CD4-positive, alpha-beta T cell (primary cell): ENCODE data around the gene TBC1D26. TPM values are rescaled to one million over a fixed set of nuclear protein-coding genes. Genes with fewer than 3 reads are reported as not detected.
"Not testable (repeated sequence)": the region's sequence is repeated elsewhere in the genome, so short reads cannot be mapped to it uniquely, and the experiment has no call there.

ENCODE experiments used
- ATAC-seq: fragments of 200-7000 bp; cut with Tn5 transposase; one replicate; pipeline ENCODE4 v1.10.0; 2022; ENCODE audit warnings: mild to moderate bottlenecking; ENCODE audit not compliant: poor library complexity
- CTCF ChIA-PET: fragments of 350-600 bp; sonication (Branson Sonifier 250); formaldehyde crosslinking; loops from one replicate; lab custom pipeline; 2021; ENCODE audit warnings: antibody characterized with exemption, inconsistent platforms; lab: Charles Lee
- POLR2A ChIA-PET: fragments of 350-600 bp; sonication (Branson Sonifier 250); formaldehyde crosslinking; loops from one replicate; lab custom pipeline; 2021; ENCODE audit warnings: antibody characterized with exemption, inconsistent platforms; lab: Charles Lee
- DNase-seq, 14 experiments: peaks; one replicate each; pipeline ENCODE4 v3.0.0-alpha.2; 2013 to 2020; ENCODE audit warnings: mixed read lengths in 2 of 14
- H3K27ac ChIP-seq, 2 donors: one replicate each; pipeline versions ENCODE4 v1.5.1 to v1.7.0; 2013; ENCODE audit warnings: low read length in 2 of 2, low read depth in 1 of 2, mild to moderate bottlenecking in 1 of 2
- H3K27me3 ChIP-seq, 2 experiments: 1 replicate in 1 of 2; 2 replicates in 1 of 2; pipeline versions ENCODE4 v1.6.1 to v1.7.0; 2013; ENCODE audit warnings: low read length in 2 of 2, control low read depth in 1 of 2, mild to moderate bottlenecking in 1 of 2, moderate library complexity in 1 of 2; ENCODE audit not compliant: insufficient read depth in 2 of 2, control insufficient read depth in 1 of 2
- H3K36me3 ChIP-seq: one replicate; pipeline ENCODE4 v1.6.1; 2013; ENCODE audit warnings: low read length, control low read depth; ENCODE audit not compliant: insufficient read depth
- H3K4me1 ChIP-seq: one replicate; pipeline ENCODE4 v1.6.1; 2013; ENCODE audit warnings: low read length, control low read depth; ENCODE audit not compliant: insufficient read depth
- H3K4me3 ChIP-seq: one replicate; pipeline ENCODE4 v1.5.1; 2013; ENCODE audit warnings: mild to moderate bottlenecking, low read length, moderate library complexity
- H3K9me3 ChIP-seq, 2 experiments: 1 replicate in 1 of 2; 2 replicates in 1 of 2; pipeline versions ENCODE4 v1.6.1 to v1.7.0; 2013; ENCODE audit warnings: low read length in 2 of 2, mild to moderate bottlenecking in 2 of 2, control low read depth in 1 of 2, moderate library complexity in 1 of 2; ENCODE audit not compliant: control insufficient read depth in 1 of 2, insufficient read depth in 1 of 2
- H3K27ac Mint-ChIP-seq: one replicate; pipeline ENCODE4 v1.8.0; 2020; ENCODE audit warnings: mixed read lengths
- H3K27me3 Mint-ChIP-seq: one replicate; pipeline ENCODE4 v1.8.0; 2021; ENCODE audit warnings: mixed read lengths
- H3K36me3 Mint-ChIP-seq: one replicate; pipeline ENCODE4 v1.8.0; 2021; ENCODE audit warnings: low read depth, mixed read lengths
- H3K4me1 Mint-ChIP-seq: one replicate; pipeline ENCODE4 v1.8.0; 2021; ENCODE audit warnings: low read depth, mixed read lengths
- H3K4me3 Mint-ChIP-seq: one replicate; pipeline ENCODE4 v1.8.0; 2020; ENCODE audit warnings: mild to moderate bottlenecking, mixed read lengths
- H3K9me3 Mint-ChIP-seq: one replicate; pipeline ENCODE4 v1.8.0; 2020; ENCODE audit warnings: mixed read lengths
- intact Hi-C, 2 experiments: fragments of 100-400 bp; cut with DNase I in 1 of 2; cut with micrococcal nuclease in 1 of 2; formaldehyde crosslinking; loops; one replicate each; pipeline versions ENCODE4 v1.15.1 to v1.9.0; 2023 to 2025; cut with DNase I, micrococcal nuclease
- total RNA-seq, 174 experiments: library from RNA in 2 of 174; stranded (reverse) in 2 of 174; gene quantifications; one replicate each; pipeline ENCODE4 v1.2.3 and lab custom pipeline; 2021 to 2026
- TF ChIP-seq, protein P1 (sequence below): fragments of 200-600 bp; IDR thresholded peaks from one replicate; pipeline ENCODE4 v1.8.0; 2022; ENCODE audit warnings: antibody characterized with exemption, mild to moderate bottlenecking

Gene TBC1D26
- total RNA-seq, 2 experiments from 2014 or later = not detected

DNA sequence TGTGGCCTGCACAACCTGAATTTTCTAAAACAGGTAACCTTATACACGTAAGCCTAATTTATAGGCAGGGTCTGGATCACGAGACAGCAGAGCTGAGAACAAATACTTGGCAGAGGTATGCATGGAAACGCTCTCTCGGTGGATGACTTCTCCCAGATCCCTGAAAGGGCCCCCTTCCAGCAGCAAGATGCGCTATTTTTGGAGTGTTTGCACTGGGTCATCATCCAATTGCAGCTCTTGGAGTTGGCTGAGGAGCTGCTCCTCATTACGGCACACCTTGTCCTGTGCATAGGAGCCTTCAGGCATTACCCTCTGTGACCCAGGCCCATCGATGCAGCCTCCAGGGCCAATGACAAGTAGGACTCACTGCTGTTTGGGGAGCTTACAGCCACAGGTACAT is 38.6 kb downstream of the TBC1D26 start:
- H3K9me3 Mint-ChIP-seq, H3K4me1 ChIP-seq, CTCF ChIA-PET, H3K27me3 Mint-ChIP-seq, H3K27me3 ChIP-seq, DNase-seq, H3K9me3 ChIP-seq, H3K4me3 ChIP-seq, H3K36me3 ChIP-seq, H3K27ac ChIP-seq, H3K4me3 Mint-ChIP-seq, H3K36me3 Mint-ChIP-seq, H3K4me1 Mint-ChIP-seq, intact Hi-C loops, POLR2A ChIA-PET, ATAC-seq, H3K27ac Mint-ChIP-seq: not testable (repeated sequence)

DNA sequence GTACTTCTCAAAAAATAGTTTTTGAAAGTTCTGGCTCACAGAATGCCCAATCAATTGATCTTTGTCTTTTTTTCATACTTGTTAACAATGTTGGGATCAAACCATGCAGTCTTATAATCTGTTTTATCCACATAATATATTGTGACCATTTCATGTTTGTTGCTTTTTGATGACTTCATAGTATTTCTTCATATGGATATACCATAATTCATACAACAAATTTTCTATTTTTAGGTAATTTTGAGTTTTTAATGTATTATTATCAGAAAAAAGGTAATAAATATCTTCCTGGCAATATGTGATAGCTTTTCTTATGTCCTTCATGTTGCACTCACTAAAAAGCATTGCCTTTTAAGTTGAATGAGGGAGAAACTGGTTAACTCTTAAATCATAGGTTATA is 44.8 kb downstream of the TBC1D26 start:
- H3K36me3 Mint-ChIP-seq = peaks cover 7% of the 10 kb centered on the region
- peaks cover 15% of the 10 kb centered on the region for H3K9me3 Mint-ChIP-seq
- ChIA-PET CTCF (no interaction called here), POLR2A (no interaction called here)
- TF ChIP-seq, protein P1, sequence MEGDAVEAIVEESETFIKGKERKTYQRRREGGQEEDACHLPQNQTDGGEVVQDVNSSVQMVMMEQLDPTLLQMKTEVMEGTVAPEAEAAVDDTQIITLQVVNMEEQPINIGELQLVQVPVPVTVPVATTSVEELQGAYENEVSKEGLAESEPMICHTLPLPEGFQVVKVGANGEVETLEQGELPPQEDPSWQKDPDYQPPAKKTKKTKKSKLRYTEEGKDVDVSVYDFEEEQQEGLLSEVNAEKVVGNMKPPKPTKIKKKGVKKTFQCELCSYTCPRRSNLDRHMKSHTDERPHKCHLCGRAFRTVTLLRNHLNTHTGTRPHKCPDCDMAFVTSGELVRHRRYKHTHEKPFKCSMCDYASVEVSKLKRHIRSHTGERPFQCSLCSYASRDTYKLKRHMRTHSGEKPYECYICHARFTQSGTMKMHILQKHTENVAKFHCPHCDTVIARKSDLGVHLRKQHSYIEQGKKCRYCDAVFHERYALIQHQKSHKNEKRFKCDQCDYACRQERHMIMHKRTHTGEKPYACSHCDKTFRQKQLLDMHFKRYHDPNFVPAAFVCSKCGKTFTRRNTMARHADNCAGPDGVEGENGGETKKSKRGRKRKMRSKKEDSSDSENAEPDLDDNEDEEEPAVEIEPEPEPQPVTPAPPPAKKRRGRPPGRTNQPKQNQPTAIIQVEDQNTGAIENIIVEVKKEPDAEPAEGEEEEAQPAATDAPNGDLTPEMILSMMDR = no peak
- Histone ChIP-seq H3K27me3 (peaks cover 5% of the 10 kb centered on the region in 2 experiments), H3K9me3 (peaks cover 11 to 12% of the 10 kb centered on the region in 2 experiments), H3K36me3 (no peaks in the 10 kb centered on the region), H3K4me3 (no peak overlapping the region), H3K27ac (no peak overlapping the region), H3K4me1 (no peaks in the 10 kb centered on the region)
- H3K4me3 Mint-ChIP-seq = no peak overlapping the region
- intact Hi-C loops = no loop called here
- H3K27ac Mint-ChIP-seq = no peak overlapping the region
- H3K4me1 Mint-ChIP-seq = peaks cover 4% of the 10 kb centered on the region
- H3K27me3 Mint-ChIP-seq = peaks cover 33% of the 10 kb centered on the region
- DNase-seq (no peak), ATAC-seq (no peak)

DNA sequence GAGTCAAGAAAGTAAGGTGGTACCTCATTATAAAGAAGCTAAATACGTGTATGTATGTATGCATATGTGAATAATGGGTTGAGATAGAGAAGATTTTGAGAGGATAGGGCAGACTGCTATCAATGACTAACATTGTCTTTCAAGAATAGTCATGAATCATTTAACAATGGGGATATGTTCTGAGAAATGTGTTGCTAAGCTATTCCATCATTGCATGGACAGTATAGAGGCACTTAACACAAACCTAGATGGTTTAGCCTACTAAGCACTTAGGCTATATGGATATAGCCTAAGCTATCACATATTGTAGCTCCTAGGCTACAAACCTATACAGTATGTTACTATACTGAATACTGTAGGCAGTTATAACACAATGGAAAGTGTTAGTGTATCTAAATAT is 45.2 kb downstream of the TBC1D26 start:
- ChIA-PET POLR2A (no interaction called here), CTCF (no interaction called here)
- DNase-seq (no peak), ATAC-seq (no peak)
- no peak overlapping the region for H3K4me3 Mint-ChIP-seq
- H3K9me3 Mint-ChIP-seq = peaks cover 15% of the 10 kb centered on the region
- Histone ChIP-seq H3K9me3 (peaks cover 11 to 12% of the 10 kb centered on the region in 2 experiments), H3K4me1 (no peaks in the 10 kb centered on the region), H3K27me3 (peaks cover 7 to 9% of the 10 kb centered on the region in 2 experiments), H3K36me3 (no peaks in the 10 kb centered on the region), H3K27ac (no peak overlapping the region), H3K4me3 (no peak overlapping the region)
- peaks cover 37% of the 10 kb centered on the region for H3K27me3 Mint-ChIP-seq
- no peak overlapping the region for H3K27ac Mint-ChIP-seq
- TF ChIP-seq, protein P1 = no peak
- H3K36me3 Mint-ChIP-seq = peaks cover 7% of the 10 kb centered on the region
- H3K4me1 Mint-ChIP-seq = peaks cover 8% of the 10 kb centered on the region
- intact Hi-C loops = no loop called here

DNA sequence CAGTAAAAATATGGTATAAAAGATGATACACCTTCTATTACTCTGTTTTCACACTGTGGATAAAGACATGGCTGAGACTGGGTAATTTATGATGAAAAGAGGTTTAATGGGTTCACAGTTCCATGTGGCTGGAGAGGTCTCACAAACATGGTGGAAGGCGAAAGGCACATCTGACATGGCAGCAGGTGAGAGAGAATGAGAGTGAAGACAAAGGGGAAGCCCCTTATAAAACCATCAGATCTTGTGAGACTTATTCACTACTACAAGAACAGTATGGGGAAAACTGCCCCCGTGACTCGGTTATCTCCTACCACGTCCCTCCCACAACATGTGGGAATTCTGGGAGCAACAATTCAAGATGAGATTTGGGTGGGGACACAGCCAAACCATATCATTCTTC is 45.6 kb downstream of the TBC1D26 start:
- H3K4me3 ChIP-seq = no peak overlapping the region
- peaks cover 11 to 12% of the 10 kb centered on the region in 2 experiments for H3K9me3 ChIP-seq
- H3K4me1 ChIP-seq = no peaks in the 10 kb centered on the region
- Mint-ChIP-seq H3K36me3 (peaks cover 7% of the 10 kb centered on the region), H3K27ac (no peak overlapping the region), H3K4me1 (peaks cover 9% of the 10 kb centered on the region), H3K4me3 (no peak overlapping the region), H3K27me3 (peaks cover 41% of the 10 kb centered on the region), H3K9me3 (peaks cover 15% of the 10 kb centered on the region)
- TF ChIP-seq, protein P1 = no peak
- no peak overlapping the region for H3K27ac ChIP-seq
- ATAC-seq (no peak), DNase-seq (no peak)
- intact Hi-C loops = no loop called here
- CTCF ChIA-PET = no interaction called here
- peaks cover 10 to 11% of the 10 kb centered on the region in 2 experiments for H3K27me3 ChIP-seq
- no peaks in the 10 kb centered on the region for H3K36me3 ChIP-seq
- POLR2A ChIA-PET = no interaction called here
